HepG2 (cell line): ENCODE data around the gene DNASE2B. TPM values are rescaled to one million over a fixed set of nuclear protein-coding genes. Genes with fewer than 3 reads are reported as not detected.

Experiments
- ATAC-seq: fragments of 200-7000 bp; cut with Tn5 transposase; 3 replicates; pipeline ENCODE4 v1.9.1; 2020; ENCODE audit warnings: mild to moderate bottlenecking, moderate library complexity
- BruUV-seq: library from RNA; stranded (reverse); fragments of 400-500 nt; replicated peaks from 2 replicates; lab custom pipeline; 2021; lab: Mats Ljungman, UMichigan
- CTCF ChIA-PET: fragments of 300-600 bp; formaldehyde crosslinking; extraction: SDS; loops from one replicate; lab custom pipeline; 2021; ENCODE audit warnings: low total read pairs, inconsistent platforms, low intra/inter-chr PET ratio; lab: Yijun Ruan, JAX
- POLR2A ChIA-PET: fragments of 350-600 bp; sonication (Branson Sonifier 250); formaldehyde crosslinking; loops from one replicate; lab custom pipeline; 2020; ENCODE audit warnings: antibody characterized with exemption, inconsistent platforms; lab: Yijun Ruan, JAX
- DNase-seq: peaks from one replicate; pipeline ENCODE4 v3.0.0-alpha.2; 2015; ENCODE audit warnings: low spot score
- FAIRE-seq: peaks from 3 replicates; lab custom pipeline; 2011; peaks lifted over from hg19 to GRCh38; lab: Jason Lieb, UNC
- H2AFZ ChIP-seq: one replicate; pipeline ENCODE4 v1.6.1; 2011; ENCODE audit warnings: low read length, inconsistent platforms
- H3K27ac ChIP-seq: fragments of 300-600 bp; 3 replicates; pipeline ENCODE4 v1.8.0; 2011; ENCODE audit warnings: mixed run types, mild to moderate bottlenecking, mixed read lengths, low read length, inconsistent platforms; ENCODE audit not compliant: insufficient read depth; ENCODE audit errors: extremely low read length
- H3K27me3 ChIP-seq, 2 experiments: fragments of 200-600 bp in 1 of 2; 2 replicates in 1 of 2; 3 replicates in 1 of 2; pipeline versions ENCODE4 v1.6.0 to v1.8.0; 2011; ENCODE audit warnings: low read length in 2 of 2, mild to moderate bottlenecking in 2 of 2, moderate library complexity in 2 of 2, inconsistent platforms in 1 of 2; ENCODE audit not compliant: insufficient read depth in 2 of 2, control insufficient read depth in 1 of 2
- H3K36me3 ChIP-seq, 2 experiments: fragments of 200-600 bp in 1 of 2; replicated peaks in 1 of 2; 2 replicates in 1 of 2; 3 replicates in 1 of 2; pipeline versions ENCODE4 v1.5.1 to v1.8.0; 2011; ENCODE audit warnings: low read length in 2 of 2, inconsistent platforms in 1 of 2; ENCODE audit not compliant: insufficient read depth in 2 of 2, control insufficient read depth in 1 of 2
- H3K4me1 ChIP-seq: 2 replicates; pipeline ENCODE4 v1.5.1; 2012; ENCODE audit warnings: low read length, inconsistent platforms; ENCODE audit not compliant: insufficient read depth
- H3K4me2 ChIP-seq: 2 replicates; pipeline ENCODE4 v1.6.0; 2011; ENCODE audit warnings: low read depth, low read length, inconsistent platforms
- H3K4me3 ChIP-seq, 3 experiments: fragments of 200-600 bp in 1 of 3; sonication (generic), shearing (Covaris generic) in 1 of 3; replicated peaks in 1 of 3; 2 replicates each; pipeline ENCODE4 v1.5.1; 2011 to 2016; ENCODE audit warnings: low read length in 3 of 3, inconsistent platforms in 2 of 3, low read depth in 2 of 3, mild to moderate bottlenecking in 2 of 3, control low read depth in 1 of 3, mixed read lengths in 1 of 3; ENCODE audit not compliant: insufficient read depth in 1 of 3
- H3K79me2 ChIP-seq: one replicate; pipeline ENCODE4 v1.6.1; 2011; ENCODE audit warnings: low read length, inconsistent platforms; ENCODE audit not compliant: insufficient read depth
- H3K9ac ChIP-seq: 2 replicates; pipeline ENCODE4 v1.6.0; 2011; ENCODE audit warnings: mild to moderate bottlenecking, low read depth, low read length, inconsistent platforms; ENCODE audit not compliant: insufficient read depth
- H3K9me3 ChIP-seq: 2 replicates; pipeline ENCODE4 v1.5.1; 2012; ENCODE audit warnings: mild to moderate bottlenecking, low read length
- H4K20me1 ChIP-seq: 2 replicates; pipeline ENCODE4 v1.6.0; 2011; ENCODE audit warnings: inconsistent platforms, mild to moderate bottlenecking, low read length, moderate library complexity; ENCODE audit not compliant: insufficient read depth
- ARNTL ChIP-seq: sonication (generic); formaldehyde crosslinking; IDR thresholded peaks from 2 replicates; pipeline ENCODE4 v1.4.0; 2020; ENCODE audit warnings: mild to moderate bottlenecking, missing genetic modification reagents
- ATF7 ChIP-seq, 2 experiments: fragments of 450-650 bp in 1 of 2; sonication (generic) in 1 of 2; formaldehyde crosslinking in 1 of 2; IDR thresholded peaks; 2 replicates each; pipeline versions ENCODE4 v1.4.0 to v1.6.1; 2016 to 2020; ENCODE audit warnings: antibody characterized with exemption in 1 of 2, mild to moderate bottlenecking in 1 of 2, missing genetic modification reagents in 1 of 2
- FOXO1 ChIP-seq: sonication (generic); formaldehyde crosslinking; IDR thresholded peaks from 2 replicates; pipeline ENCODE4 v1.4.0; 2020; ENCODE audit warnings: missing genetic modification reagents
- NBN ChIP-seq: fragments of 450-650 bp; conservative IDR thresholded peaks from 2 replicates; pipeline ENCODE4 v1.6.1; 2017
- NFE2 ChIP-seq: sonication (generic); formaldehyde crosslinking; IDR thresholded peaks from 2 replicates; pipeline ENCODE4 v1.4.0; 2020; ENCODE audit warnings: missing genetic modification reagents
- POGK ChIP-seq: sonication (generic); formaldehyde crosslinking; conservative IDR thresholded peaks from 2 replicates; pipeline ENCODE4 v1.8.0; 2022; ENCODE audit warnings: mild to moderate bottlenecking, moderate library complexity, missing genetic modification reagents
- PRMT3 ChIP-seq: sonication (generic); formaldehyde crosslinking; IDR thresholded peaks from 2 replicates; pipeline ENCODE4 v1.8.1; 2022; ENCODE audit warnings: low read depth, mild to moderate bottlenecking, moderate library complexity, missing genetic modification reagents, borderline replicate concordance
- SALL1 ChIP-seq: sonication (generic); formaldehyde crosslinking; IDR thresholded peaks from 2 replicates; pipeline ENCODE4 v1.8.0; 2022; ENCODE audit warnings: mild to moderate bottlenecking, missing genetic modification reagents
- SNRNP70 ChIP-seq: fragments of 200-400 bp; formaldehyde crosslinking; IDR thresholded peaks from 2 replicates; pipeline ENCODE4 v1.6.1; 2017; ENCODE audit warnings: mild to moderate bottlenecking, low read depth, low read length, moderate library complexity
- SYNCRIP ChIP-seq: fragments of 200-400 bp; formaldehyde crosslinking; IDR thresholded peaks from 2 replicates; pipeline ENCODE4 v1.6.1; 2018; ENCODE audit warnings: mild to moderate bottlenecking, low read depth, low read length; ENCODE audit not compliant: insufficient read depth
- TBX3 ChIP-seq: fragments of 450-650 bp; IDR thresholded peaks from 2 replicates; pipeline ENCODE4 v1.6.1; 2017; ENCODE audit warnings: antibody characterized with exemption, mild to moderate bottlenecking, inconsistent platforms, borderline replicate concordance
- ZNF136 ChIP-seq: sonication (generic); formaldehyde crosslinking; IDR thresholded peaks from 2 replicates; pipeline ENCODE4 v1.8.1; 2022; ENCODE audit warnings: low read depth, mild to moderate bottlenecking, moderate library complexity, missing genetic modification reagents
- ZNF143 ChIP-seq: sonication (generic); formaldehyde crosslinking; IDR thresholded peaks from 2 replicates; pipeline ENCODE4 v1.4.0; 2020; ENCODE audit warnings: missing genetic modification reagents
- ZNF292 ChIP-seq: sonication (generic); formaldehyde crosslinking; IDR thresholded peaks from 2 replicates; pipeline ENCODE4 v1.8.1; 2022; ENCODE audit warnings: mild to moderate bottlenecking, low read depth, missing genetic modification reagents, borderline replicate concordance
- ZNF615 ChIP-seq: sonication (generic); formaldehyde crosslinking; IDR thresholded peaks from 2 replicates; pipeline ENCODE4 v1.5.0; 2020; ENCODE audit warnings: mild to moderate bottlenecking, missing genetic modification reagents, borderline replicate concordance
- ZNF639 ChIP-seq: conservative IDR thresholded peaks from 2 replicates; pipeline ENCODE4 v1.6.1; 2018; ENCODE audit warnings: missing genetic modification reagents
- ZNF891 ChIP-seq: sonication (generic); formaldehyde crosslinking; IDR thresholded peaks from 2 replicates; pipeline ENCODE4 v1.5.0; 2020; ENCODE audit warnings: mild to moderate bottlenecking, missing genetic modification reagents
- WGBS: methylation state at CpG from one replicate; pipeline ENCODE4 v1.1.6; 2017; ENCODE audit warnings: low lambda C conversion rate; 5-methylcytosine and 5-hydroxymethylcytosine counted together
- in situ Hi-C: cut with HindIII; loops from 2 replicates; pipeline ENCODE4 v1.10.0; 2017; ENCODE audit warnings: low pct_unique_long_range_greater_than_20kb; ENCODE audit not compliant: extremely low pct_ligation_motif_present
- intact Hi-C: fragments of 100-400 bp; cut with micrococcal nuclease; formaldehyde crosslinking; loops from one replicate; pipeline ENCODE4 v1.10.0; 2022; ENCODE audit not compliant: unreplicated experiment
- polyA plus RNA-seq, 8 experiments: library from polyadenylated mRNA; depleted of rRNA in 3 of 8; stranded (reverse) in 7 of 8; unstranded in 1 of 8; fragments of >200 nt; fragmentation: Illumina TruSeq in 4 of 8; extraction: Trizol in 4 of 8; gene quantifications; 2 replicates each; pipeline versions ENCODE4 v1.2.1 to v1.2.3, GENCODE V29; 2011 to 2016; ENCODE audit warnings: low read depth in 4 of 8, missing spikeins in 1 of 8, mixed read lengths in 1 of 8; ENCODE audit not compliant: insufficient read depth in 1 of 8
- total RNA-seq, 5 experiments: library from RNA; depleted of rRNA; stranded (reverse); fragments of >200 nt; fragmentation: Illumina TruSeq; extraction: Trizol; gene quantifications; 2 replicates each; pipeline ENCODE4 v1.2.3, GENCODE V29; 2016; ENCODE audit warnings: low read depth in 1 of 5
- TF ChIP-seq, protein P1 (sequence below): IDR thresholded peaks from 2 replicates; pipeline ENCODE4 v1.6.1; 2016; ENCODE audit warnings: mild to moderate bottlenecking

DNASE2B gene
- total and polyA plus RNA-seq, 2 of the 13 experiments (the other 11 are each of a cell fraction or from before 2014, with no cell fraction given): not detected

GRCh38 chr1:84377480-84378095, 20.7 kb upstream of the DNASE2B start (continued):
- TF ChIP-seq ZNF639 (CRISPR knock-in tag): no peak
- no peak for TF ChIP-seq ZNF292 (CRISPR knock-in tag)
- no peak for TF ChIP-seq ATF7 (IDR thresholded peaks at IDR 0.05)
- TF ChIP-seq ATF7 (CRISPR knock-in tag; IDR thresholded peaks at IDR 0.05): no peak
- no peak for TF ChIP-seq SYNCRIP
- no peak for TF ChIP-seq NBN
- no peak for TF ChIP-seq ZNF143
- no peak for TF ChIP-seq ARNTL (CRISPR knock-in tag)

GRCh38 chr1:84379138-84379916, 19.0 kb upstream of the DNASE2B start:
- Histone ChIP-seq H3K27ac (no peak overlapping the region), H4K20me1 (no peaks in the 10 kb centered on the region), H3K4me3 (no peak overlapping the region), H3K79me2 (no peaks in the 10 kb centered on the region), H3K36me3 (no peaks in the 10 kb centered on the region), H3K4me1 (no peaks in the 10 kb centered on the region), H3K9me3 (no peaks in the 10 kb centered on the region), H3K27me3 (no peaks in the 10 kb centered on the region), H2AFZ (no peak overlapping the region), H3K4me2 (no peak overlapping the region), H3K9ac (no peak overlapping the region)
- ATAC-seq (no peak), DNase-seq (no peak), FAIRE-seq (no peak)
- ChIA-PET POLR2A (no interaction called here), CTCF (no interaction called here)
- in situ Hi-C loops: no loop called here
- intact Hi-C loops: no loop called here
- TF ChIP-seq SALL1 (CRISPR knock-in tag) (no peak), NFE2 (no peak), PRMT3 (CRISPR knock-in tag) (no peak), FOXO1 (CRISPR knock-in tag) (no peak), POGK (CRISPR knock-in tag) (no peak), ZNF136 (no peak), ZNF615 (CRISPR knock-in tag) (no peak), TBX3 (no peak), SNRNP70 (no peak), SYNCRIP (no peak), ZNF891 (no peak)
- TF ChIP-seq, protein P1, sequence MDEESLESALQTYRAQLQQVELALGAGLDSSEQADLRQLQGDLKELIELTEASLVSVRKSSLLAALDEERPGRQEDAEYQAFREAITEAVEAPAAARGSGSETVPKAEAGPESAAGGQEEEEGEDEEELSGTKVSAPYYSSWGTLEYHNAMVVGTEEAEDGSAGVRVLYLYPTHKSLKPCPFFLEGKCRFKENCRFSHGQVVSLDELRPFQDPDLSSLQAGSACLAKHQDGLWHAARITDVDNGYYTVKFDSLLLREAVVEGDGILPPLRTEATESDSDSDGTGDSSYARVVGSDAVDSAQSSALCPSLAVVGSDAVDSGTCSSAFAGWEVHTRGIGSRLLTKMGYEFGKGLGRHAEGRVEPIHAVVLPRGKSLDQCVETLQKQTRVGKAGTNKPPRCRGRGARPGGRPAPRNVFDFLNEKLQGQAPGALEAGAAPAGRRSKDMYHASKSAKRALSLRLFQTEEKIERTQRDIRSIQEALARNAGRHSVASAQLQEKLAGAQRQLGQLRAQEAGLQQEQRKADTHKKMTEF (CRISPR knock-in tag): no peak
- no TSS peak for BruUV-seq
- WGBS: 47% methylated on average over 4 of the region's 4 CpGs
